D721Med (cell line): ENCODE results near the gene EXT2.

ENCODE experiments used
- DNase-seq: peaks from one replicate; pipeline ENCODE4 v3.0.0; 2011; ENCODE audit warnings: low spot score; ENCODE audit not compliant: insufficient read length
- FAIRE-seq: peaks from 2 replicates; lab custom pipeline; 2011; peaks lifted over from hg19 to GRCh38; lab: Jason Lieb, UNC
- TF ChIP-seq, protein P1 (sequence below): IDR thresholded peaks from 2 replicates; pipeline ENCODE4 v1.5.1; 2012; ENCODE audit warnings: mild to moderate bottlenecking, control low read depth; ENCODE audit not compliant: insufficient read depth; ENCODE audit errors: missing control alignments

Gene EXT2

DNA sequence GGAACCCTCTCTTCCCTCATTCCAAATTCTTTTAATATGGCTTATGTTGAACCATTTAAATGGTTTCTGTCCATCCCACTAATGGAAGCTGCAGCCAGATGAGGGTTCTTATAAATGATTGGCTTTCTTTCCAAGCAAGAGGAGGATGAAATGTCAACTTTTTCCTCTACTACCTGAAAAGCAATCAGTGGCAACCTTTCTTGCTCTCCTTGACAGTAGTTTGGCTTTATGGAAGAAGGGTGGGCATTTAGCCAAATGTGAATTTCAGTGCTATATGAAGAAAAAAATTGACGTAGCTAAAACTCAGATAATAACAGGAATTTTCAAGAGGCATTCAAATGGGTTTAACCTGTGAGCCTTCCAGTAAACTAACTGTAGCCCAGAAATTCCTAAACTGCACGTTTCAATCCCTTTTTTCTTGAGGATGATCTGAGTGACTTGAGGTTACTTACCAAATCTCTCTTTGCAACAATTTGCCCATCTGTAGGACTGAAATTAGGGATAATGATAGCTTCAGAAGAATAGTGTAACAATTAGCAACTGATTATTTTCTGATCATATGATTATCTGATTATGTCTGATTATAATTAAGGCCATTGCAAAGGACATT lies 90.9 kb downstream of the EXT2 start:
- TF ChIP-seq, protein P1, sequence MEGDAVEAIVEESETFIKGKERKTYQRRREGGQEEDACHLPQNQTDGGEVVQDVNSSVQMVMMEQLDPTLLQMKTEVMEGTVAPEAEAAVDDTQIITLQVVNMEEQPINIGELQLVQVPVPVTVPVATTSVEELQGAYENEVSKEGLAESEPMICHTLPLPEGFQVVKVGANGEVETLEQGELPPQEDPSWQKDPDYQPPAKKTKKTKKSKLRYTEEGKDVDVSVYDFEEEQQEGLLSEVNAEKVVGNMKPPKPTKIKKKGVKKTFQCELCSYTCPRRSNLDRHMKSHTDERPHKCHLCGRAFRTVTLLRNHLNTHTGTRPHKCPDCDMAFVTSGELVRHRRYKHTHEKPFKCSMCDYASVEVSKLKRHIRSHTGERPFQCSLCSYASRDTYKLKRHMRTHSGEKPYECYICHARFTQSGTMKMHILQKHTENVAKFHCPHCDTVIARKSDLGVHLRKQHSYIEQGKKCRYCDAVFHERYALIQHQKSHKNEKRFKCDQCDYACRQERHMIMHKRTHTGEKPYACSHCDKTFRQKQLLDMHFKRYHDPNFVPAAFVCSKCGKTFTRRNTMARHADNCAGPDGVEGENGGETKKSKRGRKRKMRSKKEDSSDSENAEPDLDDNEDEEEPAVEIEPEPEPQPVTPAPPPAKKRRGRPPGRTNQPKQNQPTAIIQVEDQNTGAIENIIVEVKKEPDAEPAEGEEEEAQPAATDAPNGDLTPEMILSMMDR = no peak
- DNase-seq (no peak), FAIRE-seq (no peak)

DNA sequence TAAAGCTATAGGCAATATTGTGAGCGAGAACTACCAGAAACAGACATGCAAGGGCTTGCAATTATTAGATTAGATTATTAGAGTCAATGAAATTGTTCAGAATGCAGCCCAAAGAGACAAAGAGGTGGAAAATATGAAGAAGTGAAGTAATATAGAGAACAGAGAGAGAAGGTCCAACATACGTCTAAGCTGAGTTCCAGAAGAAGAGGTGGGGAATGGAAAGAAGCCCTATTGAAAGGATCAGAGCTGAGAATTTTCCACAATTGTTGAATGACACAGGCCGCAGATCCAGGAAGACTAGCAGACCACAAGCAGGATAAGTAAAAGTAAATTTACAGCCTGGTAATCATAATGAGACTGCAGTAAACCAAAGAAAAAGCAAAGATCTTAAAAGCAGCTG lies 93.2 kb downstream of the EXT2 start:
- DNase-seq (no peak), FAIRE-seq (no peak)
- TF ChIP-seq, protein P1 = no peak

DNA sequence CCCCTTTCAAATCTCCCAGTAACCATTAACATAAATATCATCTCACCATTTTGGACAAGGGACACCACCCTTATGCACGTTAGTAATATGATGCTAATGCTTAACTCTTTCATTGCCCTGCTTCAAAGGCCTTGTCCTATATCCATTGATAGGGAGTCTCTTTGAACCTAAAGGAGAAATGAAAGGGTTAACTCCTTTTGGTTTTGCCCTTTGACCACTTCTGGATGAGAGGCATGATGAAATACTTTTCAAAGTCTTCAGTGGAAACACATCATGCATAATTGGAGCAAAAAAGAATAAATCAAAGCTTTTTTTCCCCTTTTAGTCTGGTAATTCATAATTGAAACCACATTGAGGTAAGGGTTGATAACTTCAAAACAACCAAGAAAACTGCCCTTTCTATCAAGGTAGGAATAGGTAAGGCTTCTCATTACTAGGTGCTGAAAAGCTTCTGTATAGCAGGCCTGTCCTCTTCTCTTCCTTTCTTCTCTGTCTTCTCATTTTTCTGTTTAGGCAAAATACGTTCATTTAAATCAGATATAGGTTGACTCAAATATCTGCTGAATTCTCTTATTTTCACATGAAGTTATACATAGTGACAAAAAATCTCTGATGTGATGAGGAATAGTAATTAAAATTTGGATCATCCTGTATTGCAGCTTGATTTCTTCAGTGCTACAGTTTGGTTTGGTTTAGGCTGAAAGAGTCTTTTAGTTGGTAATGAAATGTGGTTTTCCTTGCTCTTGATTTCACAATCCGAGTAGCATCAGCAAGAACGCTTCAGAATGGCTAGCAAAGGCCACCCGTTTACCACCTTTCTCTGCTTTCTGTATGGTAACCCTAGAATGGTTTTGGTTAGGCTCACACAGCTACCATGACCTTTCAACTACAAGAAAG lies 94.8 kb downstream of the EXT2 start:
- DNase-seq = no peak
- FAIRE-seq = no peak

DNA sequence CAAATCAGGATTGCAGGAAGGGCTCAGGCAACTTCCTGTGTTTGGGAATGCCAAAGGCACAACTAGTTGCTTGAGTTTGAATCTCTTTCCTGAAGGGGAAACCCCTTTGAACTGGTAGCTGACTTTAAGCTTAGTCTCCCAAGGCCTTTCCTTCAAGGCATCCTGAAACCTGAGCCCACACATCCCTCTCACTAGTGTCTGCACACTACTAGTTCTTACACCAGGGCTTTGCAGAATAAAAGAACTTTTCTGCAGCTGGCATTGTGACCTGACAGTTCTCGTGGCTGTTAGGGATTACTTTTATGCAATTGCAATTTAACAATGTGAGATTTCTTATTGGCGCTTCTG lies 95.4 kb downstream of the EXT2 start:
- FAIRE-seq = no peak

More for the DNA sequence above, 94.8 kb downstream of the EXT2 start:
- TF ChIP-seq, protein P1 = no peak

DNA sequence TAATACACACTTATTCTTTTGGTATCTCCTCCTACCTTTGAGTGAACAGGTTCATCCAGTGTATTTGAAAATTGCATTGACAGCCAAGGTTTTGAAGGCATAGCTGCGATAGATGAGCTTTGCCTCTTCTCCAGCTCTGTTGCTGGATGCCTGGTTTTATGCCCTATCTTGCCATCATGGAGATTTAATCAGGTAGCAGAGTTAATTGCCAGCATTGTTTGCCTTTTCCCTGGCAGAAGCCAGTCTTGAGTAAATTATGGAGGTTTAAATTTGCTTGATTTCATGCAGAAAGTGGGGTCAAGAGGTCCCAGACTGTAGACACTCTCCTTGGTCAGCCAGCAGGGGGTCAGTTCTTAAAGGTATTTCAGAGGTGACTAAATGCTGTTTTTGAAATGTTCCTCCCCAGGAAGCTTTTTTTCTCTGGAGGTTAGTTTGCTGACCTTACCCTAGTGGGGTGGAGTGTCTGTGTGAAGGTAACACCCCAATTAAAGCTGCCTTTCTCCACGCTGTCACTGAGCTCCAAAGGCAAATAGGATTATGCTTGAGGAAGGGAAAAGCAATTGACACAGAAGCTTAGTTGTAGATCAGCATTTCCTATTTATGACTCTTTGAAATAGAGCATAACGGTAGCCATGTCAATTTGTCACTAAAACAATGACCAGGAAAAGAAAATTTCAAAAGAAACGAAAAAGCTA lies 96.0 kb downstream of the EXT2 start:
- TF ChIP-seq, protein P1 = no peak
- FAIRE-seq (no peak), DNase-seq (no peak)

More for the DNA sequence above, 95.4 kb downstream of the EXT2 start:
- no peak for DNase-seq
- TF ChIP-seq, protein P1 = no peak

DNA sequence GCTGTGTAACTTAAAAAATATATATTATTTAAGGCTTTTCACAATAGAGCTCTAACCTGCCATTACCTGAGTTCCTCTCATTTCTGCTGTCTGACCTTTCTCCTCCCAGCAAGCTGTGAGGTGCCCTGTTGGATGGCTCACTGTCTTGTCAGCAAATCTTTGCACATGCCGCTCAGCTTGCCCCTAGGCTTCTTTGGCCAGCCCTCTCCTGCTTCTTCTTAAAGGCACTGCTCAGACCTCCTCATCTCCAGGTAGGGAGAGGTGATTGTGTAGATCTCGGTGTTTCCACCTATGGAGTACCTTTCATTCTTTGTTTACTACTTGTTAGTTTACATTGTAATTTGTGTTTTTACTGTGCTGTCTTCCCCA lies 96.5 kb downstream of the EXT2 start:
- TF ChIP-seq, protein P1 = no peak
- DNase-seq (no peak), FAIRE-seq (no peak)
